ENCODE data around the gene PGF.
"Not testable (repeated sequence)": the region's sequence is repeated elsewhere in the genome, so short reads cannot be mapped to it uniquely, and the experiment has no call there.

The PGF gene

DNA sequence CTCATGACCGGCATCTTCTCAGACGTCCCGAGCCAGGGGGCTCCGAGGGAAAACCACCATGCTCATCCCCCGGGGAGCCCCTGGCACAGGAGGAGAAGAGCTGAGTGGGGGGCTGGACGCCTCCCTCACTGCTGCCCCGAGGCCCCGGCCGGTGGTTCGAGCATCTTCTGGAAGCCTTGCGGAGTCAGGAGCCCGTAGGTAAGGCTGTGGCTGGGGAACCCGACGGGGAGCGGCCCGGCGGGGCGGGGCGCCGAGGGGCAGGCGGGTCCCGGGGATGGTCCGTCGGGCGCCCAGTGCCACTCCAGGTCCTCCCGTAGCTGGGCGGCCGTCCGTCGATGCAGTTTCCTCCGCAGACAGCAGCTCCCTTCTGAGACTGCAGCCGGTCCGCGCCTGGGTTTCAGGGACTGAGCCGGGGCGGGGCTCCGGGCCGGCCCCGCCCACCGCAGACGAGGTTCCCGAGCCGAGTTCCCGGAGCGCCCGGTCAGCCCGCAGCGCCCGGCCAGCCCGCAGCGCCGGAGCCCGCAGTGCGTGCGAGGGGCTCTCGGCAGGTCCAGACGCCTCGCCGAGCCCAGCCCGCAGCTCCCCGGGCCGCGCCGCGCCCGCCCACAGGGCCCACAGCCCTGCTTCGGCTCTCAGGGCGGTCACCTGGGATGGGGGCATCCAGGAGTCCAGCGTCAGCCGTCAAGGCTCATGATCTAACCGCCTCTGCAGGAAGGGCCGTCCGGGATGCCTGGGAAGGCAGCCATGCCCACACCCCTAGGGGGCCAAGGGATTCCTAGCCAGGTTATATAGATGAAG lies at the start of gene PGF:
Gene PGF (minus strand): TSS at position 369 of the 798 bp plus-strand sequence. CDS start 355 bp downstream, at position 14.
- peak; percentile 36 for DNase-seq

DNA sequence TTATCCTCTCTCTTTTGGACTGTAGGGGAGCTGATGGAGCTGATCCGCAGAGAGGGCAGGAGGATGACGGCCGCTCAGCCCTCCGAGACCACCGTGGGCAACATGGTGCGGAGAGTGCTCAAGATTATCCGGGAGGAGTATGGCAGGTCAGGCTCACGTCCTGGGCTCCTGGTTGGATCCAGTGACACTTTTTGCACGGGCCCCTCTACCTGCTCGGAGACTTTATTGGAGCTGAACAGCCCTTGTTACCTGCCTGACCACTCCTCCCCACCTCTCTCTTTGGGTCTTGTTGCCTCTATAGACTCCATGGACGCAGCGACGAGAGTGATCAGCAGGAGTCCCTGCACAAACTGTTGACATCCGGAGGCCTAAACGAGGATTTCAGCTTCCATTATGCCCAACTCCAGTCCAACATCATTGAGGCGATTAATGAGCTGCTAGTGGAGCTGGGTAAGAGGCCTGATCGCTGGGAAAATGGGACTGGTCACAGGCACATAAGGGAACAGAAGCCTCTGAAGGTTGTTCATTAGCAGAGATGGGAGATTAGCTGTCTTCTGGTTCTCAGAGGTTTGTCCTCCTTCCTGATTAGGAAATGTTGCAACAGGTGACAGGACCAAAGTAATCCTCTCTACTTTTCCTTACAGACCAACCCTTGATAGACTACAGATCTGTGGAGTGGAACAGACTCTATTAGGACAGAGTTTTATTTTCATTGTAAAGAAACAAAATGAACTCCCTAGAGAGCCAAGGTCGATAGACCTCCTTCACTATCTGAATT lies 48.0 kb upstream of the PGF start:
- no peak for DNase-seq

GRCh38 chr14:75002392-75003249 lies 47.2 kb upstream of the PGF start, which contains the start of gene EIF2B2:
Gene EIF2B2 (plus strand): TSS chr14:75002921. CDS start chr14:75002991, 70 bp downstream.
- peak; percentile 96 for DNase-seq

GRCh38 chr14:75001899-75002298 lies 46.5 kb upstream of the PGF start:
- DNase-seq: no peak

GRCh38 chr14:75001261-75001660 lies 45.9 kb upstream of the PGF start:
- DNase-seq: no peak

DNA sequence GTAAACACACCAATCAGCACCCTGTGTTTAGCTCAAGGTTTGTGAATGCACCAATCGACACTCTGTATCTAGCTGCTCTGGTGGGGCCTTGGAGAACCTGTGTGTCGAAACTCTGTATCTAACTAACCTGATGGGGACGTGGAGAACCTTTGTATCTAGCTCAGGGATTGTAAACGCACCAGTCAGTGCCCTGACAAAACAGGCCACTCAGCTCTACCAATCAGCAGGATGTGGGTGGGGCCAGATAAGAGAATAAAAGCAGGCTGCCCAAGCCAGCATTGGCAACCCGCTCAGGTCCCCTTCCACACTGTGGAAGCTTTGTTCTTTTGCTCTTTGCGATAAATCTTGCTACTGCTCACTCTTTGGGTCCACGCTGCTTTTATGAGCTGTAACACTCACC lies 40.4 kb upstream of the PGF start:
- not testable (repeated sequence) for DNase-seq

- DNase-seq: not testable (repeated sequence)
These were observed 38.8 kb upstream of the PGF start for GRCh38 chr14:74994182-74994581.

DNA sequence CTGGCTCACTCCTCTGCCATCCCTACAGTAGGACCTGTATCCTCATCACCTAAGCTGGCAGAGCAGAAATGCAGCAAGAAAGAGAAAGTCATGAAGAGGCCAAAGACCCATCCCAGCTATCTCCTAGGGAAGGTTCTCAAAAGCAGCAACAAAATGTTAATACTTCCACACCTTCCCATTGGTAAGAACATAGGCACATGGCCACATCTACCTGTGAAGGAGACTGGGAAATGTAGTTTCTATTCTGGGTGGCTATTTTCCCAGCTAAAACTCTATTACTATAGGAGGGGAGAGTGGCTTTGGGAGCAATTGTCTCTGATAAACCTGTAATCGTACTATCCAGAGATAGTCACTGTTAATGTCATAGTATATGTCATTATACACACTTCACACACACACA lies 33.6 kb upstream of the PGF start:
- DNase-seq: no peak

GRCh38 chr14:74988131-74988530 lies 32.7 kb upstream of the PGF start:
- DNase-seq: peak; percentile 34

GRCh38 chr14:74985806-74986205 lies 30.4 kb upstream of the PGF start:
- no peak for DNase-seq

- DNase-seq: no peak
These were observed 29.6 kb upstream of the PGF start for GRCh38 chr14:74985028-74985310.

GRCh38 chr14:74984236-74985027 lies 29.0 kb upstream of the PGF start:
- DNase-seq: no peak

DNA sequence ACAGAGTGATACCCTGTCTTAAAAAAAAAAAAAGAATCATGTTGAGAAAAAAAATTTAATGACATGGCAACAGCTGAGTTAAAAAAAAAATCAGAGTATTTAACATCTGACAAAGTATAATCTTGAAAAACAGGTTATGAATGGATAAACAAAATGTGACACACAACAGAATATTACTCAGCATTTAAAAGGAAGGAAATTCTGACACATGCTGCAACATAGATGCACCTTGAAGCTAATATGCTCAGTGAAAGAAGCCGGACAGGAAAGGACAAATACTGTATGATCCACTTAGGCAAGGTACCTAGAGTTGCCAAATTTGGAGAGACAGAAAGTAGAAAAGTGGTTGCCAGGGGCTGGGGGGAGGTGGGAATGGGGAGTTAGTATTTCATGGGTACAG lies 27.9 kb upstream of the PGF start:
- no peak for DNase-seq

DNA sequence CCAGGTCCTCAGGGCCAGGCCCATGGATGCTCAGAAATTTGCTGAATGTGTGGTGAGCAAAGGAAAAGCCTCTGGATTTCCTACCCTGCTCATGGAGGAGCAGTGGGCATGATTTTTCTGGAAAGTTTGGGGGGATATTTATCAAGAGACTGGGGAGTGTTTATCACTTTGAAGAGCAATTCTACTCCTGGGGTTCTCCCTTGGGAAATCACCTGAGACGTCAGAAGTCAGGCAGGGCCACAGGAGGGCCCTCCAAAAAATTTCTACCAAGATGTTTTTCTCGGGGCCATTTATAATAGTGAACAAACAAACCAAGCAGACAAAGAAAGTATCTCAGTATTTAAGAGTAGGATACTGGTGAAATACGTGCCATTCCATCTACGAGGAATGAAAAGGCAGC lies 27.3 kb upstream of the PGF start:
- DNase-seq: no peak

GRCh38 chr14:74981833-74982232 lies 26.4 kb upstream of the PGF start:
- no peak for DNase-seq

GRCh38 chr14:74981462-74981782 lies 26.0 kb upstream of the PGF start:
- no peak for DNase-seq

DNA sequence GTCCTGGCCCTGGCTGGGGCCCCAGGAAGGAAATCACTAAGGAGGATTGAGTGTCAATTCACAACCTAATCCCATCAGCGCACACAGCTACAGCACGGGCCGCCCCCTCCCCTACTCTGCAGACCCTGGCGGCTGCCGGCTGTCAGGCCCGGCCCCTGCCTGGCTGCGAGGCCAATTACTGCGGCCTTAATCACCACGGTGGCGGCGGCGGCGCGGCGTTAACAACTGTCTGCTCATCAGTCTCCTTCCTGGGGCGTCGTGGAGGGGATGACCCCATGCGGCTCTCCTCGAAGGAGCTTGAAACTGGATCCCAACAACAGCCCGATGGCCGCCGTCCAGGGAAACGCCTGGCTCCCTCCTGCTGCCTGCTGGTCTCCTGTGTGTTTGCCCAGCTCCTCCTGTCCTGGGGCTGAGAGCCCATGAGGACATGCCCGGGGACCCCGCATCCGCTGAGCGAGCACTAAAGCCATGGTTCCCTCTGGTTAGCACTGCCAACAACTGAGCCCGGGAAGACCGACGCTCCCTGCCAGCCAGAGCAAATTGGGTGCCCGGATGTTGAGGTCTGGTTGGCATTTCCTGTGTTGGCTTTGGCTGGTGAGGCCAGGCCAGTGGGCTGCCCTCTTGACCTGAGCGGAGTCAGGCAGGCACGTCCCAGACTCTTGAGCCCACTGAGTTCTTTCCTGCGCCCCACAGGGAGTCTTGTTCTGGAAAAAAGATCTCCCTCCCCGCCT lies 25.5 kb upstream of the PGF start:
- DNase-seq: peak; percentile 59

GRCh38 chr14:74980398-74980730 lies 25.0 kb upstream of the PGF start:
- DNase-seq: no peak

GRCh38 chr14:74979442-74980397 lies 24.3 kb upstream of the PGF start:
- peak; percentile 47 for DNase-seq

GRCh38 chr14:74979029-74979428 lies 23.6 kb upstream of the PGF start:
- DNase-seq: no peak

- no peak for DNase-seq
These were observed 23.1 kb upstream of the PGF start for GRCh38 chr14:74978416-74978947.
